Natural killer cell (primary cell): ENCODE data around the gene STK40. TPM values are rescaled to one million over a fixed set of nuclear protein-coding genes. Genes with fewer than 3 reads are reported as not detected.

Experiments
- ATAC-seq, 3 donors: fragments of 150-1000 bp in 2 of 3; fragments of 200-7000 bp in 1 of 3; cut with Tn5 transposase; 1 replicate in 1 of 3; 2 replicates in 2 of 3; pipeline ENCODE4 v1.10.0; 2021; ENCODE audit warnings: mild to moderate bottlenecking in 2 of 3, moderate library complexity in 2 of 3
- DNase-seq, 2 donors: peaks; one replicate each; pipeline versions ENCODE4 v3.0.0 to v3.0.0-alpha.2; 2013 to 2021; ENCODE audit warnings: mixed read lengths in 1 of 2
- H3K27ac ChIP-seq: one replicate; pipeline ENCODE4 v1.5.1; 2013; ENCODE audit warnings: mild to moderate bottlenecking, low read length
- H3K27me3 ChIP-seq: one replicate; pipeline ENCODE4 v1.6.1; 2013; ENCODE audit warnings: low read length; ENCODE audit not compliant: control insufficient read depth, insufficient read depth
- H3K36me3 ChIP-seq: one replicate; pipeline ENCODE4 v1.6.1; 2013; ENCODE audit warnings: low read length; ENCODE audit not compliant: control insufficient read depth, insufficient read depth
- H3K4me1 ChIP-seq: one replicate; pipeline ENCODE4 v1.6.1; 2013; ENCODE audit warnings: low read length; ENCODE audit not compliant: control insufficient read depth, insufficient read depth
- H3K4me3 ChIP-seq: one replicate; pipeline ENCODE4 v1.5.1; 2013; ENCODE audit warnings: low read length
- H3K9me3 ChIP-seq: one replicate; pipeline ENCODE4 v1.6.1; 2013; ENCODE audit warnings: low read length; ENCODE audit not compliant: control insufficient read depth, insufficient read depth
- H3K27ac Mint-ChIP-seq, 2 donors: one replicate each; pipeline ENCODE4 v1.8.0; 2022; ENCODE audit warnings: mild to moderate bottlenecking in 2 of 2, mixed read lengths in 2 of 2, moderate library complexity in 1 of 2
- H3K27me3 Mint-ChIP-seq, 2 donors: one replicate each; pipeline ENCODE4 v1.8.0; 2022; ENCODE audit warnings: low read depth in 2 of 2, mixed read lengths in 2 of 2
- H3K36me3 Mint-ChIP-seq: one replicate; pipeline ENCODE4 v1.8.0; 2022; ENCODE audit warnings: mixed read lengths
- H3K4me1 Mint-ChIP-seq, 2 donors: one replicate each; pipeline ENCODE4 v1.8.0; 2022; ENCODE audit warnings: mixed read lengths in 2 of 2
- H3K4me3 Mint-ChIP-seq: one replicate; pipeline ENCODE4 v1.8.0; 2022; ENCODE audit warnings: mild to moderate bottlenecking, moderate library complexity, mixed read lengths
- H3K9me3 Mint-ChIP-seq, 2 donors: one replicate each; pipeline ENCODE4 v1.8.0; 2022; ENCODE audit warnings: mixed read lengths in 2 of 2
- WGBS: methylation state at CpG from one replicate; pipeline ENCODE4 v1.1.7; 2013; ENCODE audit warnings: missing lambda C conversion rate; ENCODE audit not compliant: insufficient coverage; 5-methylcytosine and 5-hydroxymethylcytosine counted together
- intact Hi-C: fragments of 100-400 bp; cut with micrococcal nuclease; formaldehyde crosslinking; loops from one replicate; pipeline ENCODE4 v1.14.2; 2022
- total RNA-seq, 4 donors: library from RNA; stranded (reverse); fragments of 120-200 nt in 1 of 4; gene quantifications; one replicate each; pipeline versions ENCODE4 v1.2.3 to v1.2.4, GENCODE V29; 2013 to 2022
- TF ChIP-seq, protein P1 (sequence below): fragments of 200-600 bp; IDR thresholded peaks from one replicate; pipeline ENCODE4 v1.8.0; 2022; ENCODE audit warnings: antibody characterized with exemption

The STK40 gene
- total RNA-seq, 3 donors from 2014 or later (not counting 1 experiment from before 2014, with no cell fraction given), result 55.9 to 65.3 (median 59.8) TPM

DNA sequence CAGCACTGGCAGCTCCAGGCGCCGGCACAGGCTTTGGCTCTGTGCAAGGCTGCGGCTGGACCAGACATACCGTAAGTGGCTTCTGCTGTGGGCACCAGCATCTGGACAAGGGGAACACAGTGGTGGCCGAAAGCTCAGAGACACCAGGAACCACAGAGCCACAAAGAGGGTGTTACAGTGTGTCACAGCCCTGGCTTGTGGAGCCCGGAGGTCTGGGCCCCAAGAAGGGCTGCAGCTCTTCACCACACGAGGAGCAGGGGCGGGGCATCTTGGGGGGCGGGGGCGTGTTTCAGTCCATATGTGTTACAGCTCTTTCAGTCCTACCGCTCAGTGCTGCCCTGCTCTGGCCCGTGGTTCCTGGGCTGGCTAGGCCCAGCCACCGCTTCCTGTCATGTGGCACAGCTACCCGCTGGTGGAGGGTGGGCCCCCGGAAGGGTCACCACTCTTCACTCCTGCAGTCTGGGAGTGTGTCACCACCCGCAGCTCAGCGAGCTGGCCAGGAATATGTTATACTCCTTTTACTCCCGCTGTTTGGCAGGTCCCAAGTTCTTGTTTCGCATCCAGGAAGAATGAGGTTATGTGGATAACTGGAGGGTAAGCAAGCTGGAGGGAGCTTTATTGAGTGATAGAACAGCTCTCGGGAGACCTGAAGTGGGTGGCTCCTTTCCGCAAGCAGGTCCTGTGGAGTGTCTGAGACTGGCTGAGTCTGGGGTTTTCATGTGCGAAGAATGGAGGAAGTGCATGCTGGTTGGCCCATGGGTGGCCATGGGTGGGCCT is 15.3 kb upstream of the STK40 start:
- WGBS, result 21% methylated on average over 22 of the region's 22 CpGs
- Histone ChIP-seq H3K4me3 (peak overlapping the region; percentile 58), H3K9me3 (no peaks in the 10 kb centered on the region), H3K27ac (peak overlapping the region; percentile 98), H3K4me1 (peaks cover 50% of the 10 kb centered on the region), H3K36me3 (no peaks in the 10 kb centered on the region), H3K27me3 (no peaks in the 10 kb centered on the region)
- H3K9me3 Mint-ChIP-seq, result no peaks in the 10 kb centered on the region
- H3K27me3 Mint-ChIP-seq, result no peaks in the 10 kb centered on the region
- peak overlapping the region; percentile 97 to 99 for H3K27ac Mint-ChIP-seq
- ATAC-seq (peak; percentile 75 to 91 (median 77)), DNase-seq (peak; percentile 58 to 70)
- intact Hi-C loops, result loop anchor here (1.0 to 5.0 kb wide), 3 partner anchors 15 to 254 kb away; partner anchors contain the start of gene TRAPPC3
- H3K4me1 Mint-ChIP-seq, result peaks cover 47 to 50% of the 10 kb centered on the region in 2 donors
- peak overlapping the region; percentile 94 for H3K4me3 Mint-ChIP-seq
- TF ChIP-seq, protein P1, sequence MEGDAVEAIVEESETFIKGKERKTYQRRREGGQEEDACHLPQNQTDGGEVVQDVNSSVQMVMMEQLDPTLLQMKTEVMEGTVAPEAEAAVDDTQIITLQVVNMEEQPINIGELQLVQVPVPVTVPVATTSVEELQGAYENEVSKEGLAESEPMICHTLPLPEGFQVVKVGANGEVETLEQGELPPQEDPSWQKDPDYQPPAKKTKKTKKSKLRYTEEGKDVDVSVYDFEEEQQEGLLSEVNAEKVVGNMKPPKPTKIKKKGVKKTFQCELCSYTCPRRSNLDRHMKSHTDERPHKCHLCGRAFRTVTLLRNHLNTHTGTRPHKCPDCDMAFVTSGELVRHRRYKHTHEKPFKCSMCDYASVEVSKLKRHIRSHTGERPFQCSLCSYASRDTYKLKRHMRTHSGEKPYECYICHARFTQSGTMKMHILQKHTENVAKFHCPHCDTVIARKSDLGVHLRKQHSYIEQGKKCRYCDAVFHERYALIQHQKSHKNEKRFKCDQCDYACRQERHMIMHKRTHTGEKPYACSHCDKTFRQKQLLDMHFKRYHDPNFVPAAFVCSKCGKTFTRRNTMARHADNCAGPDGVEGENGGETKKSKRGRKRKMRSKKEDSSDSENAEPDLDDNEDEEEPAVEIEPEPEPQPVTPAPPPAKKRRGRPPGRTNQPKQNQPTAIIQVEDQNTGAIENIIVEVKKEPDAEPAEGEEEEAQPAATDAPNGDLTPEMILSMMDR, result no peak
- H3K36me3 Mint-ChIP-seq, result no peaks in the 10 kb centered on the region

DNA sequence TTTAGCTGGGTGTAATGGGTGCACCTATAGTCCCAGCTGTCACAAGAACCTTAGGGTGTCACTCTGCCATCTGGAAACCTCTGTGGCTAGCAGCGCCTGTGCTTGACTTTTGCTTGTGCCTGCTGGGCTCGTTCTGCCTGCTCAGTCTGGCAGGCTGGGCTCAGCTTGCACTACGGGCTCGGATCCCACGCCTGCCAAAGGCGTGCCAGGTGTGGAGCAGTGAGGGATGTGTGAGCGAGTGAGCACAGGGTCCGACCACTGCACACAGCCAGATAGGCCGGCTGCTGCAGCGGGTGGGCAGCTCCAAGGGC is 14.7 kb upstream of the STK40 start:
- H3K4me1 ChIP-seq, result peaks cover 50% of the 10 kb centered on the region
- peak in 1 of 2 donors; percentile 21 for DNase-seq
- peak overlapping the region; percentile 98 for H3K27ac ChIP-seq
- TF ChIP-seq, protein P1, result no peak
- peaks cover 47 to 50% of the 10 kb centered on the region in 2 donors for H3K4me1 Mint-ChIP-seq
- intact Hi-C loops, result loop anchor here (5.0 kb wide), 2 partner anchors 33 to 253 kb away; partner anchors contain the start of gene TRAPPC3
- H3K36me3 Mint-ChIP-seq, result no peaks in the 10 kb centered on the region
- H3K27me3 ChIP-seq, result no peaks in the 10 kb centered on the region
- no peaks in the 10 kb centered on the region for H3K27me3 Mint-ChIP-seq
- 53% methylated on average over 10 of the region's 10 CpGs for WGBS
- H3K4me3 Mint-ChIP-seq, result peak overlapping the region; percentile 94
- H3K9me3 ChIP-seq, result no peaks in the 10 kb centered on the region
- no peaks in the 10 kb centered on the region for H3K36me3 ChIP-seq
- peak overlapping the region; percentile 97 to 99 for H3K27ac Mint-ChIP-seq
- peak; percentile 15 to 36 (median 18) for ATAC-seq
- H3K9me3 Mint-ChIP-seq, result no peaks in the 10 kb centered on the region
- H3K4me3 ChIP-seq, result peak overlapping the region; percentile 33

DNA sequence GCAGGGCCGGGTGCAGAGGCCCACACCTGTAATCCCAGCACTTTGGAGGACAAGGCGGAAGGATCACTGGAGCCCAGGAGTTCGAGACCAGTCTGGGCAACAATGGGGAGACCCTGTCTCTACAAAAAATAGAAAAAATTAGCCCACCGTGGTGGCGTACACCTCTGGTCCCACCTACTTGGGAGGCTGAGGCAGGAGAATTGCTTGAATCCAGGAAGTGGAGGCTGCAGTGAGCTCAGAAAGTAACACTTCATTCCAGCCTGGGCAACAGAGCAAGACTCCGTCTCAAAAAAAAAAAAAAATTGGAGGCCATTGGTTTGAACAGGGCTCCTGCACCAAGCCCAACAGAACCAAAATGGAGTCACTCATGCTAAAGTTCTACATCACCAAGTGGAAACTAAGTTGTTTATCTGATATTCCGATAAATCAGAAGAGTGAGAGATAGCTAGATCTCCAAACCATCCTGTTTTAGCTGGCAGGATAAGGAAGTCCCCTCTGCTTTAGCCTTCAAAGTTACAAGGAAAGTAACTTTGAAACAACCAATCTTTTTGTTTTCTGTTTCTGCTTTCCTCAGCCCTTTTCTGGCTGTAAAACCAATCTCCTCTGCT is 12.8 kb upstream of the STK40 start:
- peaks cover 7% of the 10 kb centered on the region for H3K36me3 ChIP-seq
- H3K9me3 ChIP-seq, result no peaks in the 10 kb centered on the region
- Mint-ChIP-seq H3K36me3 (no peaks in the 10 kb centered on the region), H3K4me3 (peak overlapping the region; percentile 100), H3K9me3 (no peaks in the 10 kb centered on the region), H3K4me1 (peaks cover 47 to 49% of the 10 kb centered on the region in 2 donors), H3K27me3 (no peaks in the 10 kb centered on the region), H3K27ac (peak overlapping the region; percentile 99 to 100)
- intact Hi-C loops, result no loop called here
- no peaks in the 10 kb centered on the region for H3K27me3 ChIP-seq
- DNase-seq, result no peak
- 88% methylated on average over 7 of the region's 7 CpGs for WGBS
- TF ChIP-seq, protein P1, result no peak
- H3K4me1 ChIP-seq, result peaks cover 55% of the 10 kb centered on the region
- peak overlapping the region; percentile 93 for H3K27ac ChIP-seq
- no peak overlapping the region for H3K4me3 ChIP-seq
- no peak for ATAC-seq
